GM12801 (cell line): ENCODE measurements around the gene DSC1.

Experiments
- TF ChIP-seq, protein P1 (sequence below): IDR thresholded peaks from one replicate; pipeline ENCODE4 v1.5.1; 2011; ENCODE audit warnings: control low read depth; ENCODE audit not compliant: insufficient read length; ENCODE audit errors: extremely low read depth

The DSC1 gene

DNA sequence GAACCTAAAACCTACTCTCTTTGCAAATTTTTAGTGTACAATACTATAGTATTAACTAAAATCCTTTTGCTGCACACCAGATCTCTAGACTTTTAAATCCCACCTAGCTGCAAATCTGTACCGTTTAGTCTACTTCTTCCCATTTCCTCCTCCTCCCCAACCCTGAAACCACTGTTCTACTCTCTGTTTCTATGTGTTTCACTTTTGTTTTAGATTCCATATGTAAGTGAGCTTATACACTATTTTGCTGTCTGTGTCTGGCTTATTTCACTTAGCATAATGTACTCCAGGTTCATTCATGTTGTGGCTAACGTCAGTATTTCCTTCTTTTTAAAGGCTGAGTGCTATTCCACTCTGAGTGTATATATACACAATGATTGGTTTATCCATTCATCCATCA is 42.1 kb downstream of the DSC1 start:
- TF ChIP-seq, protein P1, sequence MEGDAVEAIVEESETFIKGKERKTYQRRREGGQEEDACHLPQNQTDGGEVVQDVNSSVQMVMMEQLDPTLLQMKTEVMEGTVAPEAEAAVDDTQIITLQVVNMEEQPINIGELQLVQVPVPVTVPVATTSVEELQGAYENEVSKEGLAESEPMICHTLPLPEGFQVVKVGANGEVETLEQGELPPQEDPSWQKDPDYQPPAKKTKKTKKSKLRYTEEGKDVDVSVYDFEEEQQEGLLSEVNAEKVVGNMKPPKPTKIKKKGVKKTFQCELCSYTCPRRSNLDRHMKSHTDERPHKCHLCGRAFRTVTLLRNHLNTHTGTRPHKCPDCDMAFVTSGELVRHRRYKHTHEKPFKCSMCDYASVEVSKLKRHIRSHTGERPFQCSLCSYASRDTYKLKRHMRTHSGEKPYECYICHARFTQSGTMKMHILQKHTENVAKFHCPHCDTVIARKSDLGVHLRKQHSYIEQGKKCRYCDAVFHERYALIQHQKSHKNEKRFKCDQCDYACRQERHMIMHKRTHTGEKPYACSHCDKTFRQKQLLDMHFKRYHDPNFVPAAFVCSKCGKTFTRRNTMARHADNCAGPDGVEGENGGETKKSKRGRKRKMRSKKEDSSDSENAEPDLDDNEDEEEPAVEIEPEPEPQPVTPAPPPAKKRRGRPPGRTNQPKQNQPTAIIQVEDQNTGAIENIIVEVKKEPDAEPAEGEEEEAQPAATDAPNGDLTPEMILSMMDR: no peak

DNA sequence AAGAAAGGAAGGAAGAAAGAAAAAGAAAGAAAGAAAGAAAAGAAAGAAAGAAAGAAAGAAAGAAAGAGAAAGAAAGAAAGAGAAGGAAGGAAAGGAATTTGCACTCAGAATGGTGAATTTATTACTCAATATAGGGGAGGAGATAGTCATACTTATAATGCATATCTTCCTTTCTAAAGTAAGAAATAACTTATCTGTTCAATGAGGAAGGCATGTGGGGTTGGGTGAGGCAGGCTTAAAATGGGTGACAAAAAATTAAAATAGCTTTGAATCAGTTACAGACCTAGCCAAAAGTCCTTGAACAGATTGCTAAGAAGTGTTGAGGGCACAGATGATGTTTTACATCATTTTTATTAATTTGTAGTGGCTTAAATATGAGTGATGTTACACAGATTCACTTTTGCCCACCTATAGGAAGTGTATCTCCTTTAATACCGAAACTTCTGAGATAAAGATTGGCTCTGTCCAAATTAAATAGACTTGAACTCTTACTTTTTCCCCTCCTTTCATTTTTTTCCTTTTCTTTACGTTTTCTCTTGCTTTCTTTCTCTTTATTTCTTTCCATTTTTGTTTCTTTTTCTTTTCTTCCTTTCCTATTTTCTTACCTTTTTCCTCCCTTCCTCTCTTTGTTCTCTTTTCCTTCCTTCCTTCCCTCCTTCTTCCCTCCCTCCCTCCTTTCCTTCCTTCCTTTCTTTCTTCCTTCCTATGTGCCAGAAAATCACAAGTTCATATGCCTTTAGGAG is 45.6 kb downstream of the DSC1 start:
- TF ChIP-seq, protein P1: no peak

DNA sequence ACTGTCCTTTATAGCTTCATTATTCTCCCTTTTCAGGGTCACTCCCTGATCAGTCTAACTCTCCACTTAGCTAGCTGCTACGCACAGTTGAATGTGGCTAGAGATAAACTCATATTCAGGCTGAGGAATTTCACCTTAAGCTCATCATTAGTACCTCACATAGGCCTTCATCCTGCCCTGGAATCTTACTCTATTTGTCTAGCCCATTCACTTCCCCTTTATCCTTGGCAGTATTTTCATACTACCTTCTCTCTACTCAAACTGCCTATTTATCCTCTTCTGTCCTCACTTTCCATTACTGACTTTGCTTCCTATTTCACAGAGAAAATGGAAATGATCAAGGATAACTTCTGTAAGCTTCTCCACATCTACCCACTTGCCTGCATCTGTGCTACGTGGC is 49.9 kb downstream of the DSC1 start:
- TF ChIP-seq, protein P1: no peak

DNA sequence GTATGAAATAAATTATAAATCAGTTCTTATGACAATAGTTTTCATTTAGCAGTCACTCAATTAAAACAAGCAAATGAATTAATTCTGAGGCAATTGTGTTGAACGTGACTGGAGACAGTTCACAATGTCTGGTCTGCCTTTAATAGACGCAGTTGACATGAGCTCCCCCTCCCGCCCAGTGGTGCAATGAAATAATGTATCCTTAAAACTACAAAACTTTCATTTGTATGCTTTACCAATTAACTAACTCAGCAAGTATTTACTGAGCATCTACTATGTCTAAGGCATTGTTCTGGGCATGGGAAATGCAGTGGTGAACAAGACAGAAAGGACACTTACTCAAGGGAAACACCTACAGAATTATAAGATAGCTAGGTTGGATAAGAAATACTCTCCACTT is 56.9 kb downstream of the DSC1 start:
- TF ChIP-seq, protein P1: no peak

DNA sequence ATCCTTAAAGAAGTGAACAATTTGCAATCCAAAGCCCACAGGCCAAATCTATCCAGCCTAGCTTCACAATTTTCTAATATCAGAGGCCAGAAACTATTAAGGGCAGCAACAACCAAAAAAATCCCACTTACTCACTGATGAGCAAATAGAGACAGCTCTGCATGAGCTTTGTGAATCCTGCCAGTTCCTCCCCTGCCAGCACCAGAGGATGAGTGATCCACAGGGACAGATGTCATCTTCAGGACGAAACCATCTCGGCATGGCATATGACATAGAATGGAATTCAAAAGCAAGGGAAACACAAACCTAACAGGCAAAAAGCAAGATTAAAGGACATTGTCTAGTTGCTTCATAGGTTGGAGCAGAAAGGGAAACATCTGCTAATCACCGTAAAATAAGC is 58.2 kb downstream of the DSC1 start:
- TF ChIP-seq, protein P1: no peak

DNA sequence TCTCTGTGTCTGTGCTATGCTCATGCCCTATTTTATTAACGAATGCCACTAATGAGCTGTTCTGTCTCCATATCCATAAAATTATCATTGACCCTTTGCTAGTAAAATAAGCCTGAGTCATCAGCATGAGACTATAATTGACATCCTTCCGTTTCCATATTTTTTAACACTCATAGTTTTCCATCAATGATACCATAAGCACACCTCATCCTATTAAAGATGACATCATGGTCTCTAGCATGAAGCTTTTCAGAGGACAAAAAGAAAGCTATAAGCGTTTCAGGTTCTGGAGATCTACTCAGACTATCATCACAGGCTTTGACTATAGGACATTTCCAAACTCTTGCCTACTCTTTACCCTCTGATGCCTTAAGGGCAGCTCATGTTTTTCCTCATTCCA is 59.2 kb downstream of the DSC1 start:
- TF ChIP-seq, protein P1: no peak

DNA sequence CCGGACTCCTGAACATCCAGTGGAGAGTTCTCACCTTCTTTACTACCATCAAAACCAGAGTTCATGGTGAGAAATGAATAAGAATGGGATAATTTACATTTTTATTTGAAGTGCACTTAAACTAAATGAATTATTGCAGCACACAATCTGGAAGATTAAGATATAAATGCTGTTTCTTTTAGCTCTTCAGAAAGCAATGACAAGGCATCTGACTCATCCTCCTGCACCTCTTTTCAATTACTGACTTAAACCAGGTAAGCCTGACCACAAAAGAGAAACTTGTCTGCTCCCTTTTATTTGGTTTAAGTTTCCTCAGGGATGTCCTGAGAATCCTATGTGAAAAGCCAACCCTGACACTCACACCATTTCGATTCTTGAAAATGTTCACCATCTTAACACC is 59.7 kb downstream of the DSC1 start:
- TF ChIP-seq, protein P1: no peak
